Activated CD4-positive, alpha-beta T cell treated with anti-CD3 and anti-CD28 coated beads for 36 hours (primary cell): ENCODE data around the gene CDIP1. TPM values are rescaled to one million over a fixed set of nuclear protein-coding genes. Genes with fewer than 3 reads are reported as not detected.

ENCODE experiments used
- ATAC-seq: fragments of 200-7000 bp; cut with Tn5 transposase; one replicate; pipeline ENCODE4 v1.10.0; 2021; ENCODE audit warnings: mild to moderate bottlenecking, moderate library complexity
- CTCF ChIA-PET: fragments of 350-600 bp; sonication (Branson Sonifier 250); formaldehyde crosslinking; loops from one replicate; lab custom pipeline; 2021; ENCODE audit warnings: antibody characterized with exemption; lab: Charles Lee
- POLR2A ChIA-PET: fragments of 350-600 bp; sonication (Branson Sonifier 250); formaldehyde crosslinking; loops from one replicate; lab custom pipeline; 2021; ENCODE audit warnings: antibody characterized with exemption, inconsistent platforms; lab: Charles Lee
- DNase-seq: peaks from one replicate; pipeline ENCODE4 v3.0.0-alpha.2; 2020
- H3K27ac Mint-ChIP-seq: one replicate; pipeline ENCODE4 v1.8.0; 2021; ENCODE audit warnings: mixed read lengths
- H3K27me3 Mint-ChIP-seq: one replicate; pipeline ENCODE4 v1.8.0; 2021; ENCODE audit warnings: mixed read lengths
- H3K36me3 Mint-ChIP-seq: one replicate; pipeline ENCODE4 v1.8.0; 2021; ENCODE audit warnings: low read depth, mixed read lengths
- H3K4me1 Mint-ChIP-seq: one replicate; pipeline ENCODE4 v1.8.0; 2021; ENCODE audit warnings: mixed read lengths
- H3K4me3 Mint-ChIP-seq: one replicate; pipeline ENCODE4 v1.8.0; 2021; ENCODE audit warnings: mild to moderate bottlenecking, moderate library complexity, mixed read lengths
- H3K9me3 Mint-ChIP-seq: one replicate; pipeline ENCODE4 v1.8.0; 2021; ENCODE audit warnings: low read depth, mixed read lengths
- intact Hi-C, 2 experiments: fragments of 100-400 bp; cut with DNase I in 1 of 2; cut with micrococcal nuclease in 1 of 2; formaldehyde crosslinking; loops; one replicate each; pipeline versions ENCODE4 v1.14.2 to v1.15.1; 2022 to 2024; cut with DNase I, micrococcal nuclease
- total RNA-seq, 2 experiments: library from RNA; stranded (reverse); gene quantifications; one replicate each; pipeline ENCODE4 v1.2.3, GENCODE V29; 2021

CDIP1 gene
- total RNA-seq, 2 experiments from 2014 or later: 28.3 to 30.2 TPM

GRCh38 chr16:4513881-4514280 lies 24.7 kb downstream of the CDIP1 start:
- H3K4me1 Mint-ChIP-seq: peaks cover 43% of the 10 kb centered on the region
- H3K27me3 Mint-ChIP-seq: no peaks in the 10 kb centered on the region
- no peaks in the 10 kb centered on the region for H3K9me3 Mint-ChIP-seq
- ChIA-PET POLR2A (no interaction called here), CTCF (interaction anchor here (0.6 to 3.5 kb wide), 4 partner anchors 8 to 243 kb away, joined by 3 to 19 read pairs (median 10); no protein-coding TSS in a partner anchor)
- ATAC-seq (no peak), DNase-seq (no peak)
- peaks cover 31% of the 10 kb centered on the region for H3K36me3 Mint-ChIP-seq
- intact Hi-C loops: no loop called here
- peak overlapping the region; percentile 37 for H3K27ac Mint-ChIP-seq
- no peak overlapping the region for H3K4me3 Mint-ChIP-seq

- Mint-ChIP-seq H3K4me3 (no peak overlapping the region), H3K27ac (peak overlapping the region; percentile 40), H3K36me3 (peaks cover 35% of the 10 kb centered on the region), H3K4me1 (peaks cover 39% of the 10 kb centered on the region), H3K9me3 (no peaks in the 10 kb centered on the region), H3K27me3 (no peaks in the 10 kb centered on the region)
- ChIA-PET POLR2A (no interaction called here), CTCF (interaction anchor here (0.6 to 3.5 kb wide), 3 partner anchors 7 to 243 kb away, joined by 3 to 19 read pairs (median 11); no protein-coding TSS in a partner anchor)
- DNase-seq (no peak), ATAC-seq (no peak)
- intact Hi-C loops: no loop called here
These were observed 25.3 kb downstream of the CDIP1 start for GRCh38 chr16:4513086-4513860.

GRCh38 chr16:4512473-4512872 lies 26.1 kb downstream of the CDIP1 start:
- Mint-ChIP-seq H3K4me3 (no peak overlapping the region), H3K27me3 (no peaks in the 10 kb centered on the region), H3K27ac (no peak overlapping the region), H3K36me3 (peaks cover 43% of the 10 kb centered on the region), H3K9me3 (no peaks in the 10 kb centered on the region), H3K4me1 (peaks cover 41% of the 10 kb centered on the region)
- ChIA-PET POLR2A (no interaction called here), CTCF (interaction anchor here (1.4 kb wide), 1 partner anchor 49 kb away, joined by 5 read pairs; no protein-coding TSS in a partner anchor)
- intact Hi-C loops: no loop called here
- DNase-seq (no peak), ATAC-seq (no peak)

GRCh38 chr16:4511441-4512082 lies 27.0 kb downstream of the CDIP1 start:
- ChIA-PET CTCF (interaction anchor here (0.5 to 1.4 kb wide), 3 partner anchors 23 to 95 kb away, joined by 3 to 5 read pairs (median 4); no protein-coding TSS in a partner anchor), POLR2A (no interaction called here)
- intact Hi-C loops: no loop called here
- DNase-seq (peak; percentile 52), ATAC-seq (peak; percentile 25)
- Mint-ChIP-seq H3K9me3 (no peaks in the 10 kb centered on the region), H3K4me3 (no peak overlapping the region), H3K4me1 (peaks cover 41% of the 10 kb centered on the region), H3K27me3 (no peaks in the 10 kb centered on the region), H3K36me3 (peaks cover 50% of the 10 kb centered on the region), H3K27ac (no peak overlapping the region)

- ChIA-PET CTCF (interaction anchor here (0.6 to 1.5 kb wide), 4 partner anchors 10 to 74 kb away, joined by 3 to 10 read pairs (median 6); no protein-coding TSS in a partner anchor), POLR2A (no interaction called here)
- intact Hi-C loops: no loop called here
- no peak for ATAC-seq
- no peaks in the 10 kb centered on the region for H3K27me3 Mint-ChIP-seq
- H3K27ac Mint-ChIP-seq: no peak overlapping the region
- no peaks in the 10 kb centered on the region for H3K9me3 Mint-ChIP-seq
- peaks cover 56% of the 10 kb centered on the region for H3K36me3 Mint-ChIP-seq
- H3K4me1 Mint-ChIP-seq: peaks cover 44% of the 10 kb centered on the region
- no peak overlapping the region for H3K4me3 Mint-ChIP-seq
- no peak for DNase-seq
These were observed 27.7 kb downstream of the CDIP1 start for GRCh38 chr16:4510747-4511426.

GRCh38 chr16:4510131-4510530 lies 28.4 kb downstream of the CDIP1 start:
- peaks cover 56% of the 10 kb centered on the region for H3K36me3 Mint-ChIP-seq
- peaks cover 44% of the 10 kb centered on the region for H3K4me1 Mint-ChIP-seq
- intact Hi-C loops: no loop called here
- DNase-seq (no peak), ATAC-seq (no peak)
- peak overlapping the region; percentile 70 for H3K27ac Mint-ChIP-seq
- no peak overlapping the region for H3K4me3 Mint-ChIP-seq
- POLR2A ChIA-PET: interaction anchor here (0.7 kb wide), 1 partner anchor 292 kb away, joined by 3 read pairs; the partner anchor contains the start of gene ROGDI
- CTCF ChIA-PET: interaction anchor here (0.6 to 1.5 kb wide), 4 partner anchors 10 to 207 kb away, joined by 3 to 10 read pairs (median 6); no protein-coding TSS in a partner anchor
- H3K9me3 Mint-ChIP-seq: no peaks in the 10 kb centered on the region
- H3K27me3 Mint-ChIP-seq: no peaks in the 10 kb centered on the region

- H3K27ac Mint-ChIP-seq: no peak overlapping the region
- H3K4me3 Mint-ChIP-seq: no peak overlapping the region
- POLR2A ChIA-PET: interaction anchor here (0.7 to 1.3 kb wide), 2 partner anchors 9 to 293 kb away, joined by 3 to 7 read pairs; partner anchors contain the start of gene ROGDI
- H3K4me1 Mint-ChIP-seq: peaks cover 42% of the 10 kb centered on the region
- DNase-seq (no peak), ATAC-seq (no peak)
- no peaks in the 10 kb centered on the region for H3K27me3 Mint-ChIP-seq
- peaks cover 56% of the 10 kb centered on the region for H3K36me3 Mint-ChIP-seq
- intact Hi-C loops: loop anchor here in 1 of 2 experiments (5.0 kb wide), 1 partner anchor 448 kb away; the partner anchor contains the start of gene SEC14L5
- no peaks in the 10 kb centered on the region for H3K9me3 Mint-ChIP-seq
- CTCF ChIA-PET: interaction anchor here (0.6 to 6.0 kb wide), 6 partner anchors 9 to 208 kb away, joined by 3 to 77 read pairs (median 7); partner anchors contain the start of gene MGRN1
These were observed 29.2 kb downstream of the CDIP1 start for GRCh38 chr16:4509420-4509819.

GRCh38 chr16:4508806-4509205 lies 29.8 kb downstream of the CDIP1 start:
- Mint-ChIP-seq H3K4me1 (peaks cover 39% of the 10 kb centered on the region), H3K36me3 (peaks cover 56% of the 10 kb centered on the region), H3K27me3 (no peaks in the 10 kb centered on the region), H3K27ac (no peak overlapping the region), H3K4me3 (no peak overlapping the region), H3K9me3 (no peaks in the 10 kb centered on the region)
- DNase-seq (no peak), ATAC-seq (no peak)
- POLR2A ChIA-PET: interaction anchor here (1.3 kb wide), 1 partner anchor 9 kb away, joined by 7 read pairs; no protein-coding TSS in a partner anchor
- intact Hi-C loops: loop anchor here in 1 of 2 experiments (5.0 kb wide), 1 partner anchor 448 kb away; the partner anchor contains the start of gene SEC14L5
- CTCF ChIA-PET: interaction anchor here (0.6 to 6.0 kb wide), 7 partner anchors 10 to 116 kb away, joined by 3 to 77 read pairs (median 6); partner anchors contain the start of gene MGRN1

GRCh38 chr16:4507588-4508345 lies 30.8 kb downstream of the CDIP1 start:
- Mint-ChIP-seq H3K9me3 (no peaks in the 10 kb centered on the region), H3K4me3 (no peak overlapping the region), H3K27ac (no peak overlapping the region), H3K36me3 (peaks cover 52% of the 10 kb centered on the region), H3K4me1 (peaks cover 41% of the 10 kb centered on the region), H3K27me3 (no peaks in the 10 kb centered on the region)
- intact Hi-C loops: loop anchor here in 1 of 2 experiments (5.0 kb wide), 1 partner anchor 450 kb away; the partner anchor contains the start of gene SEC14L5
- POLR2A ChIA-PET: interaction anchor here (0.6 to 1.3 kb wide), 4 partner anchors 8 to 138 kb away, joined by 3 to 7 read pairs (median 4); no protein-coding TSS in a partner anchor
- no peak for ATAC-seq
- CTCF ChIA-PET: interaction anchor here (0.6 to 6.0 kb wide), 19 partner anchors 9 to 117 kb away, joined by 3 to 77 read pairs (median 6); partner anchors contain the start of genes CDIP1, HMOX2 and MGRN1
- no peak for DNase-seq

- POLR2A ChIA-PET: no interaction called here
- intact Hi-C loops: loop anchor here (1.0 to 5.0 kb wide), 4 partner anchors 42 to 451 kb away; partner anchors contain the start of genes MGRN1 (in 1 of the 2) and SEC14L5 (in 1 of the 2)
These were observed 32.1 kb downstream of the CDIP1 start for GRCh38 chr16:4506450-4506849.

More at GRCh38 chr16:4506450-4506849, 32.1 kb downstream of the CDIP1 start:
- CTCF ChIA-PET: interaction anchor here (0.7 to 6.0 kb wide), 26 partner anchors 9 to 181 kb away, joined by 3 to 77 read pairs (median 6); partner anchors contain the start of genes C16orf96, CDIP1, HMOX2 and MGRN1
- Mint-ChIP-seq H3K27me3 (no peaks in the 10 kb centered on the region), H3K4me1 (peaks cover 48% of the 10 kb centered on the region), H3K27ac (peak overlapping the region; percentile 81), H3K9me3 (no peaks in the 10 kb centered on the region), H3K36me3 (peaks cover 45% of the 10 kb centered on the region), H3K4me3 (no peak overlapping the region)
- peak; percentile 72 for ATAC-seq
- DNase-seq: peak; percentile 75
